SK-MEL-5 (cell line): ENCODE results near the gene PAX7. TPM values are rescaled to one million over a fixed set of nuclear protein-coding genes. Genes with fewer than 3 reads are reported as not detected.

Experiments
- DNase-seq: peaks from one replicate; pipeline ENCODE4 v3.0.0-alpha.2; 2016; ENCODE audit warnings: low read depth, low spot score
- in situ Hi-C: cut with HindIII; loops from 2 replicates; pipeline ENCODE4 v1.10.0; 2016; ENCODE audit warnings: low sequenced_read_pairs, high pct_unique_total_duplicates, low pct_unique_long_range_greater_than_20kb
- total RNA-seq: library from RNA; depleted of rRNA; stranded (reverse); fragments of >200 nt; shearing (Covaris generic); gene quantifications from 2 replicates; pipeline ENCODE4 v1.2.3, GENCODE V29; 2014

PAX7 gene
- total RNA-seq, 1 experiment from 2014 or later, result not detected

GRCh38 chr1:18712252-18712600 is 81.6 kb downstream of the PAX7 start:
- in situ Hi-C loops, result no loop called here
- no peak for DNase-seq

GRCh38 chr1:18714404-18715175 is 83.9 kb downstream of the PAX7 start:
- DNase-seq, result no peak
- in situ Hi-C loops, result no loop called here

GRCh38 chr1:18716112-18716784 is 85.6 kb downstream of the PAX7 start:
- DNase-seq, result no peak

GRCh38 chr1:18716785-18717678 is 86.4 kb downstream of the PAX7 start:
- no peak for DNase-seq
- in situ Hi-C loops, result no loop called here

More at GRCh38 chr1:18716112-18716784, 85.6 kb downstream of the PAX7 start:
- in situ Hi-C loops, result no loop called here

GRCh38 chr1:18719786-18720451 is 89.3 kb downstream of the PAX7 start:
- in situ Hi-C loops, result no loop called here
- no peak for DNase-seq

GRCh38 chr1:18721041-18721440 is 90.4 kb downstream of the PAX7 start:
- no peak for DNase-seq
- in situ Hi-C loops, result no loop called here

- in situ Hi-C loops, result no loop called here
- DNase-seq, result no peak
Observed at GRCh38 chr1:18721776-18722175, 91.1 kb downstream of the PAX7 start.

GRCh38 chr1:18722270-18722669 is 91.6 kb downstream of the PAX7 start:
- in situ Hi-C loops, result no loop called here

GRCh38 chr1:18723206-18723605 is 92.6 kb downstream of the PAX7 start:
- DNase-seq, result no peak
- in situ Hi-C loops, result no loop called here

More at GRCh38 chr1:18722270-18722669, 91.6 kb downstream of the PAX7 start:
- DNase-seq, result no peak

GRCh38 chr1:18723701-18724411 is 93.2 kb downstream of the PAX7 start:
- no peak for DNase-seq
- in situ Hi-C loops, result no loop called here

GRCh38 chr1:18724801-18725200 is 94.2 kb downstream of the PAX7 start:
- DNase-seq, result no peak
- in situ Hi-C loops, result no loop called here

- in situ Hi-C loops, result no loop called here
- DNase-seq, result no peak
Observed at GRCh38 chr1:18725231-18725895, 94.7 kb downstream of the PAX7 start.

GRCh38 chr1:18726368-18726767 is 95.7 kb downstream of the PAX7 start:
- in situ Hi-C loops, result no loop called here
- DNase-seq, result no peak

GRCh38 chr1:18727956-18728355 is 97.3 kb downstream of the PAX7 start:
- in situ Hi-C loops, result no loop called here
- no peak for DNase-seq

GRCh38 chr1:18730321-18730720 is 99.7 kb downstream of the PAX7 start:
- no peak for DNase-seq
- in situ Hi-C loops, result no loop called here

- in situ Hi-C loops, result no loop called here
- DNase-seq, result no peak
Observed at GRCh38 chr1:18731148-18731547, 100.5 kb downstream of the PAX7 start.
